ENCODE results near the gene ASXL2.
"Not testable (repeated sequence)": the region's sequence is repeated elsewhere in the genome, so short reads cannot be mapped to it uniquely, and the experiment has no call there.

ASXL2 gene

DNA sequence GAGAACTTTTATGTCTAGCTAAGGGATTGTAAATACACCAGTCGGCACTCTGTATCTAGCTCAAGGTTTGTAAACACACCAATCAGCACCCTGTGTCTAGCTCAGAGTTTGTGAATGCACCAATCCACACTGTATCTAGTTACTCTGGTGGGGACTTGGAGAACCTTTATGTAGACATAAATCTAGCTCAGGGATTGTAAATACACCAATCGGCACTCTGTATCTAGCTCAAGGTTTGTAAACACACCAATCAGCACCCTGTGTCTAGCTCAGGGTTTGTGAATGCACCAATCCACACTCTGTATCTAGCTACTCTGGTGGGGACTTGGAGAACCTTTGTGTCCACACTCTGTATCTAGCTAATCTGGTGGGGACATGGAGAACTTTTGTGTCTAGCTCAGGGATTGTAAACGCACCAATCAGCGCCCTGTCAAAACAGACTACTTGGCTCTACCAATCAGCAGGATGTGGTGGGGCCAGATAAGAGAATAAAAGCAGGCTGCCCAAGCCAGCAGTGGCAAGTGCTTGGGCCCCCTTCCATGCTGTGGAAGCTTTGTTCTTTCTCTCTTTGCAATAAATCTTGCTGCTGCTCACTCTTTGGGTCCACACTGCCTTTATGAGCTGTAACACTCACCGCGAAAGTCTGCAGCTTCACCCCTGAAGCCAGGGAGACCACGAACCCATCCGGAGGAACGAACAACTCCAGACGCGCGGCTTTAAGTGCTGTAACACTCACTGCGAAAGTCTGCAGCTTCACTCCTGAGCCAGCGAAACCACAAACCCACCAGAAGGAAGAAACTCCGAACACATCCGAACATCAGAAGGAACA is 37.9 kb upstream of the ASXL2 start:
- H3K27me3 ChIP-seq (ENCODE audit: insufficient read depth, poor library complexity, severe bottlenecking); H3K27ac ChIP-seq (replicated peaks): not testable (repeated sequence)
- H3K4me3 ChIP-seq (replicated peaks; ENCODE audit: insufficient read depth, low read length), result peak overlapping the region; percentile 9; the same call in 1 of the 2 replicates
- TF ChIP-seq POLR2AphosphoS5 (IDR thresholded peaks at IDR 0.05; ENCODE audit: low read depth), result 0 out of 2 replicates have a peak, but pooled peaks have one; percentile 34
- peak in 1 of 2 experiments; percentile 76 for DNase-seq (ENCODE audit: low read depth in 1 of 2, low spot score in 1 of 2)

GRCh38 chr2:25915411-25915810 is 37.1 kb upstream of the ASXL2 start:
- H3K27me3 ChIP-seq (ENCODE audit: insufficient read depth, poor library complexity, severe bottlenecking); H3K4me3 ChIP-seq (replicated peaks; ENCODE audit: insufficient read depth, low read length); DNase-seq (ENCODE audit: low read depth in 1 of 2, low spot score in 1 of 2); H3K27ac ChIP-seq (replicated peaks): not testable (repeated sequence)

GRCh38 chr2:25913696-25913973 is 35.3 kb upstream of the ASXL2 start:
- H3K27me3 ChIP-seq (ENCODE audit: insufficient read depth, poor library complexity, severe bottlenecking); H3K27ac ChIP-seq (replicated peaks); DNase-seq (ENCODE audit: low read depth in 1 of 2, low spot score in 1 of 2); H3K4me3 ChIP-seq (replicated peaks; ENCODE audit: insufficient read depth, low read length): not testable (repeated sequence)

GRCh38 chr2:25912851-25913695 is 34.8 kb upstream of the ASXL2 start:
- TF ChIP-seq POLR2AphosphoS5 (IDR thresholded peaks at IDR 0.05; ENCODE audit: low read depth) (no peak), REST (IDR thresholded peaks at IDR 0.05; ENCODE audit: insufficient replicate concordance, low read depth) (no peak), SPI1 (IDR thresholded peaks at IDR 0.05; ENCODE audit: borderline replicate concordance, low read depth) (no peak), CTCF (IDR thresholded peaks at IDR 0.05; ENCODE audit: insufficient read depth, low read length) (no peak), GABPA (IDR thresholded peaks at IDR 0.05; ENCODE audit: low read depth) (no peak)
- no peak for DNase-seq (ENCODE audit: low read depth in 1 of 2, low spot score in 1 of 2)
- Histone ChIP-seq H3K27me3 (ENCODE audit: insufficient read depth, poor library complexity, severe bottlenecking) (no peaks in the 10 kb centered on the region), H3K4me3 (replicated peaks; ENCODE audit: insufficient read depth, low read length) (no peak overlapping the region), H3K27ac (replicated peaks) (no peak overlapping the region)

GRCh38 chr2:25909574-25909973 is 31.3 kb upstream of the ASXL2 start:
- H3K27me3 ChIP-seq (ENCODE audit: insufficient read depth, poor library complexity, severe bottlenecking); H3K4me3 ChIP-seq (replicated peaks; ENCODE audit: insufficient read depth, low read length); DNase-seq (ENCODE audit: low read depth in 1 of 2, low spot score in 1 of 2); H3K27ac ChIP-seq (replicated peaks): not testable (repeated sequence)

- no peak overlapping the region for H3K27ac ChIP-seq (replicated peaks)
- DNase-seq (ENCODE audit: low read depth in 1 of 2, low spot score in 1 of 2), result no peak
- TF ChIP-seq SPI1 (IDR thresholded peaks at IDR 0.05; ENCODE audit: borderline replicate concordance, low read depth) (no peak), GABPA (IDR thresholded peaks at IDR 0.05; ENCODE audit: low read depth) (no peak), CTCF (IDR thresholded peaks at IDR 0.05; ENCODE audit: insufficient read depth, low read length) (no peak), POLR2AphosphoS5 (IDR thresholded peaks at IDR 0.05; ENCODE audit: low read depth) (no peak), REST (IDR thresholded peaks at IDR 0.05; ENCODE audit: insufficient replicate concordance, low read depth) (no peak)
- H3K27me3 ChIP-seq (ENCODE audit: insufficient read depth, poor library complexity, severe bottlenecking), result no peaks in the 10 kb centered on the region
- no peak overlapping the region for H3K4me3 ChIP-seq (replicated peaks; ENCODE audit: insufficient read depth, low read length)
Measured at GRCh38 chr2:25905126-25905525, 26.8 kb upstream of the ASXL2 start.
